IPS-18c (cell line): ENCODE measurements around the gene TRIAP1.
"Not testable (repeated sequence)": the region's sequence is repeated elsewhere in the genome, so short reads cannot be mapped to it uniquely, and the experiment has no call there.

ENCODE experiments used
- H3K4me3 ChIP-seq: 2 replicates; pipeline ENCODE4 v1.7.0; 2013; ENCODE audit warnings: low read depth, mild to moderate bottlenecking, low read length, moderate library complexity; ENCODE audit not compliant: insufficient read depth
- H3K9me3 ChIP-seq: one replicate; pipeline ENCODE4 v1.6.1; 2013; ENCODE audit warnings: mild to moderate bottlenecking, low read length, moderate library complexity; ENCODE audit not compliant: control insufficient read depth, insufficient read depth

The TRIAP1 gene

DNA sequence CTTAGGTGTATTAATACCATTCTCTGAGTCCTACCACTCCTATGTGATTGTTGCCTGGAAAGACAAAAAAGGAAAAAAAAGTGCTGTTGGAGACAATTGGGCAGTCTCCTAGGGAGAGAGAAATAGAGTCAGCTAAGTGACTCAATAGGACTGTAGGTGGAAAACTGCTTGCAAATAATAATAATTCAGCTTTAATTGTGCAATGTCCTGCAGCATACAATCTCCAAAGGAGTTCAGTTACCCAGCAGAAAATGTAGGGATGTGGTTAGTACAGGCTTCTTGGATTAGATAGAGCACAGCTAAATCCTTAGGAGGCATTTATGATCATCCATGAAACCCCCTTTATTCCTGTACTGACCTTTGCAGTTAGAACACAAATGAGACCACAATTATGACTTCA is 26.3 kb upstream of the TRIAP1 start:
- H3K9me3 ChIP-seq: peaks cover 4% of the 10 kb centered on the region
- H3K4me3 ChIP-seq: no peak overlapping the region

DNA sequence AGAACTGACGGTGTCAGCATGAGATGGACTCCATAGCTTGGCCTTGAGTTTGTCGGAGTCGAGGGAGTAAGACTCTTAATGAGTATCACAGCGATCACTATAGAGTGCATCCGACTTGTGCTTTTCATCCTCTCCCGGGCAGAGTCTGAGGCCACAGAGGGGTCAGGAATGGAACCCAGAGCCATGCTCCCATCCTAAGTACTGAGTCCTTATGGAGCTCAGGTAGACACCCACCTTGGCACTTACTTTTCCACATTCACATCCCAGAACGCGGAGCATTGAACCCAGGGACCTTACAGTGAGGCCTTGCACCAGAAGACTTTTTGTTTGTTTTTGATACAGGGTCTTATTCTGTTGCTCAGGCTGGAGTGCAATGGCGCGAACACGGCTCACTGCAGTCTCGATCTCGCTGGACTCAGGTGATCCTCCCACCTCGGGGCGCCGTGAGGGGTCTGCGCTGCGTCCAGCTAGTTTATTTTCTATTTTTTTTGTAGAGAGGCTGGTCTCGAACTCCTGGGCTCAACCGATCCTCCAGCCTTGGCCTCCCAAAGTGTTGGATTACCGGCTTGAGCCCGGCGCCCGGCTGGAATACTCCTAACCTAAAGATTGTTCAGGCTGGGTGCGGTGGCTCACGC is 24.1 kb upstream of the TRIAP1 start:
- Histone ChIP-seq H3K9me3 (no peaks in the 10 kb centered on the region), H3K4me3 (peak overlapping the region; percentile 98; the same call in 1 of the 2 replicates)

GRCh38 chr12:120469450-120470149 is 23.4 kb upstream of the TRIAP1 start, which contains the start of gene SRSF9:
SRSF9 (minus strand) TSS chr12:120469748; CDS start chr12:120469609, 139 bp downstream.
- Histone ChIP-seq H3K9me3 (no peaks in the 10 kb centered on the region), H3K4me3 (peak within 1 kb of the TSS; percentile 98)

DNA sequence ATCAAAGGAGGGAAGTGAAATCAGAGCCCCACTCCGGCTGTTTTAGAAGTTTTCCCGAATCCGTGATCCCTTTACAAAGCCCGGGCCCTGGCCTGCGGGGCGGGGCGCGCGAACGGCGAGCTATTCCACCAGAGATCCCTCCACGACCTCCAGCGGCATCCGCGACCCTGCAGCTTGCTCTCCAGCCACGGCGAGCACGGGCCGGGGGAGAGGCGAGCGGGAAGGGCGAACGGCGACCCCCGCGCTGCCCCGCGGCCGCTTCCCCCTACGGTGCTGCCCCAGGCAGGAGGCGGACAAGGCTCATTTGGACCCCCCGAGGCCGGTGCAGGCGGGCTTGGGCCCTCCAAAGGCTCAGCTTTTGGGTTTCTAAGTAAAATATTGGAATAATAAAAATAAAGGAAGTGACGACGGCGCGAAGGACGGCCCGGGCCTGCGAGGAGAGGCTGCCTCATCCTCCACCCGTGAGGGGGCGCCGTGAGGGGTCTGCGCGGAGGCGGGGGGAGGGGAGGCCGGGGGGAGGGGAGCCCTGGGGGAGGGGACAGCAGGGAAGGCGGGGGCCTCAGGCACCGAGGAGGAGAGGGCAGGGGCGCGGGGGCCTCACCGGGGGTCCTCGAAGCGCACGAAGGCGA is 22.8 kb upstream of the TRIAP1 start:
- Histone ChIP-seq H3K9me3 (no peaks in the 10 kb centered on the region), H3K4me3 (peak overlapping the region; percentile 98)

DNA sequence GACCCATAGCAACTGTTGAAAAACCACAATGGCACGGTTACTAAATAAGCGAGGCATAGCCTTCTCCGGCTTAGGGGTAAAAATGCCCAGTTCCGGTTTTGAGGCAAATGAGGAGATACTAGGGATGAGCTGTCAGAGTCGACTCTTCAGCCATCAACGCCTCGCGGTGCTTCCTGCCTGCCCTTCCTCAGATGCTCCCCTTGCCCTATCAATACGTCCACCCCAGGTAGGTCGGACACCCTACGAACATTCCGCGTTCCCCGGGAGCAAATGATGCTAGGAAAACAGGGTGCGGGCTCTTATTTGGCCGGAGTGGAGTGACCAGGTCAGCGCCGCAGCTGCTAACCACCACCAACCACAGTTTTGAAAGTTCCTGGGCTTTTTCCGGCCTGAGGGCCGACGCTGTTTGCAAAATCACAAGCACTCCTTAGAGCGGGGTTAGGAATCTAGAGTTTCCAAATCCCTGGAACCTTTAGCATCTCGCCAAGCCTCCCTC is 22.2 kb upstream of the TRIAP1 start:
- Histone ChIP-seq H3K9me3 (no peaks in the 10 kb centered on the region), H3K4me3 (peak overlapping the region; percentile 98)

DNA sequence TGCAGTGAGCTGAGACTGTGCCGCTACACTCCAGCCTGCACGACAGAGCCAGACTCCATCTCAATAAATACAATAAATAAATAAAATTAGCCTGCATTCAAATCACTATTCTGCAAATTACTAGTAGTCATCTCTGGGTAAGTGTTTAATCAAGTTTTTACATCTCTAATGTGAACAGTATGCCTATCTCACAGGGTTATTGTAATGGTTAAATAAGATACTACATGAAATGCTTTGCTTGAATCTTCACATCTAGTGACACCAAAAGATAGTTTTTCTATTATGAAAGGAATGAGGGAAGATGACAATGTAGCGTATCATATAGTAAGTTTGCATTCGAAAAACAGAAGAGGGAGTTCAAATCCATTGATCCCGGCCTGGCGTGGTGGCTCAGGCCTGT is 21.3 kb upstream of the TRIAP1 start:
- Histone ChIP-seq H3K9me3 (peaks cover 2% of the 10 kb centered on the region), H3K4me3 (no peak overlapping the region)

DNA sequence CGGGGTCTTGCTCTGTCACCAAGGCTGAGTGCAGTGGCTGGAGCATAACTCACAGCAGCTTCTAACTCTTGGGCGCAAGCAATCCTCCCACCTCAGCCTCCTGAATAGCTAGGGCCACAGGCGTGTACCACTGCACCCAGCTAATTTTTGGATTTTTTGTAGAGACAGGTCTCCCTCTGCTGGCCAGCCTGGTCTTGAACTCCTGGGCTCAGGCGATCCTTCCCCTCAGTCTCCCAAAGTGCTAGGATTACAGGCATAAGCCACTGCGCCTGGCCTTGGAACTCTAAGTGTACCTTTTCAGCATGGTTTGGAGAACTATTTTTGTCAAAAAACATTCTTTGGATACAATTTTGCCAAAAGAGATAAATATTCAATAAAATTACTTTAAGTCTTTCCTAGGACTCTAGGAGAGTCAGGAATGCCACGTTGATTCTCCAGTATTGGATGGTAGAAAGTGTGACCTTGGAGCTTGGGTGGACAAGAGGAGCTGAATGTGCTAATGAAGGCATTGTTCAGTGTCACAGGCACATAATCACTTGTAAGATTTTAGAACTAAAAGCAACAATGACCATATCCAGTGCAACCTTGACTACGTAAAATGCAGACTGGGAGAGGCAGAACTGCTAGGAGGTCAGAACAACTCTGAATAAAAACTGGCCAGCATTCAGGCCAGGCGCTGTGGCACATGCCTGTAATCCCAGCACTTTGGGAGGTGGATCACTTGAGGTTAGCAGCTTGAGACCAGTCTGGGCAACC is 20.6 kb upstream of the TRIAP1 start:
- H3K9me3 ChIP-seq: peaks cover 2% of the 10 kb centered on the region
- no peak overlapping the region for H3K4me3 ChIP-seq

DNA sequence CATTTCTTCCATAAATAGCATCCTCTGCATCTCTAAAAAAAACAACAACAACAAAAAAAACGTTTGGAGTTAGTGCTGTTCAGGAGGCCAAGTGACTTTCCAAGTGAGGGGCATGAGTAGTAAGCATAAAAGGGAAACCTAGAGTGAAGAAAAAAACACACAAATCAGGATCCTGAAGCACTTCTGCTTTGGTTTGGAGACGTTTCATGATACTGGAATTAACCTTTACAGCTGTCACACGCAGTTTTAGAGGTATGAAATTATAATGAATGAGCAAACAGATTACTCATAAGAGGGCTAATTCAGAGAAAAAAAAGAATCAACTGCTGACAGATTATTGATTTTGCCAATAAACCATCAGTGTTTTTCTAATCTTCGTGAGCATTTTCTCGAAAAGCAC is 19.6 kb upstream of the TRIAP1 start:
- H3K4me3 ChIP-seq: no peak overlapping the region
- H3K9me3 ChIP-seq: peaks cover 2% of the 10 kb centered on the region

DNA sequence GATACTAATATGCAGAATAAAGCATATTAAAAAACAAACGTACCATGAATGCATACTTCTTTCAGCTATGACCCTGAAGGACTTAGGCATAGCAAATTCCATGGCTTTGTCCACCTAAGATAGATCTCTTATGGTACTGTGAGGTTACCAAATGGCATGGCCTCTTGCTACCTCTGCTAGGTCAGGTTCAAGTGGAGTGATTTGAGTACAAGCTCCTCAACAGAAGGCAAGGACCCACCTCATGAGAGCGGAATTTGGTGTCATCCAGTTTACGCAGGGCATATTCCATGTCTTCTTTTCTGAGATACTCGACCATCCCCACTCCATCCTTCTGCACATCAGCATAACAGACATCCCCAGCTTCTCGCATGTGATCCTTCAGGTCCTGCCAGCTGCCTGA is 17.5 kb upstream of the TRIAP1 start:
- peaks cover 2% of the 10 kb centered on the region for H3K9me3 ChIP-seq
- H3K4me3 ChIP-seq: no peak overlapping the region

DNA sequence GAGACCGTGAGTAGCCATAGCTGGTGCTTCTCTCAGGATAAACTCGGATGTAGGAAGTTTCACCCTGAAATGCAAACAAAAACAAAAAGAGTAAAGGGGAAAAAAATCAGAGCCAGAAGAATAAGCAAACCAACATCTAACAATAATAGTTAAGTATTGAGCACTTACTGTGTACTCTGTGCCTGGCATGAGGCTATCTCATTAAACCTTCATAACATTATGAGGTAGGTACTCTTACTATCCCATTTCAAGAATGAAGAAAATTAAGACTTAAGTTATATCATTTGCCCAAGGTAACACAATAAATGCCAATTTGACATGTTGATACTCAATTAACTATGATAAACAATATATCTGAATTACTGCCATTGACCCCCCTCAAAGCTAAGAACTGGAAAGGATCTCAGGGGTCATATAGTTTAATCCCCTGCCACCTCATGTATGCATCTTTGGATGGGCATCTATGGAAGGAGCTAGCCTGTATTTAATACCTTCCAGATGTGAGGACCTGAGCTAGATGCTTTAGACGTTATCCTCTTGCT is 16.0 kb upstream of the TRIAP1 start:
- H3K4me3 ChIP-seq: no peak overlapping the region
- peaks cover 2% of the 10 kb centered on the region for H3K9me3 ChIP-seq

GRCh38 chr12:120460157-120460556 is 14.0 kb upstream of the TRIAP1 start:
- H3K4me3 ChIP-seq: no peak overlapping the region
- H3K9me3 ChIP-seq: peaks cover 2% of the 10 kb centered on the region

DNA sequence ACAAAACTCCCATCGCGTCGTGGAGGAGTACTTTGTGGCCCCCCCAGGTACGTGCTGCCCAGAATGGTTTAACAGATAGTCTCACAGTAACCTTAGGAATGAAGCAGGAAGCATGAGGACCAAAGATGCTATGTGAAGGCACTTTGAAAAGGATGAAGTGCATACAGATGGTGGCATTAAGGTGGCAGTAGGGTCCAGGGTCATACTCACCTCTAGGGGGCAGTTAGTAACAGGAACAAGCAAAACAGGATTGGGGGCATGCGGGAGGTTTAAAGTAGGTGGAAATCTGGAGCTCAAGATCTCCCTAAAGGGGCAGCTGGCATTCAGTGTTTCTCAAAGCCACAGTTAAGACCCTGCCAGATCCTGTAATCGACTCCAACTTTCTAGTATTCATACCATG is 10.9 kb upstream of the TRIAP1 start:
- H3K9me3 ChIP-seq: no peaks in the 10 kb centered on the region
- no peak overlapping the region for H3K4me3 ChIP-seq

DNA sequence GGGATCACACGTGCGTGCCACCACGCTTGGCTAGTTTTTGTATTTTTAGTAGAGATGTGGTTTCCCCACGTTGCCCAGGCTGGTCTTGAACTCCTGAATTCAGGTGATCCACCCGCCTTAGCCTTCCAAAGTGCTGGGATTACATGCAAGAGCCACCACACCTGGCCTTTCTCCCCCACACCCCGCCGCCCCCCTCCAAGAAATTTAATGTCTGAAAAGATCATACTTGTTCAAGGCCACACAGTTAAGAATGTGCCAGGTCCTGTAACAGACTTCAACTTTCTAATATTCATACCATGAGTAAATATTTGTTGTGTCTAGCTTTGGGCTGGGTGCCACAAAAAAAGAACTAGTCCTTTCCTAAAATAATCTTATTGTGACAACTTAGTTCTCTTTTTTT is 9.1 kb upstream of the TRIAP1 start:
- Histone ChIP-seq H3K4me3 (no peak overlapping the region), H3K9me3 (no peaks in the 10 kb centered on the region)

DNA sequence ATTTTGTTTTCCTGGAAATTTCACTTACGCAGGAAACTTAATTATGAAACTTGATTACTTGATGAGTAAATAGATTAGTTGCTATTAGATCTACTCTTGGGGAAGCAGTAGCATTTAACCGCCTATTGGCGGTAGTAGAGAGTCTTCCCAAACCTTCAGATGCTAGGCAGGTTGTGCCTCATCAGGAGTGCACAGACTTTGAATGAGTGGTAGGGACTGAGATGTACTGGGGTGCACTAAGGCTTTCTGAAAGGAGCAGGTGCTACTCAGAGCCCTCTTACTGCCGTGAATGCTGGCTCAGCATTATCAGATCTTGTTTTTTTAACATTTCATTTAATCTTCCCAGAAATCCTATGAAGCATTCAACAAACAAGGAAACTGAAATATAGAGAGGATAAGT is 7.8 kb upstream of the TRIAP1 start:
- no peak overlapping the region for H3K4me3 ChIP-seq
- H3K9me3 ChIP-seq: no peaks in the 10 kb centered on the region

DNA sequence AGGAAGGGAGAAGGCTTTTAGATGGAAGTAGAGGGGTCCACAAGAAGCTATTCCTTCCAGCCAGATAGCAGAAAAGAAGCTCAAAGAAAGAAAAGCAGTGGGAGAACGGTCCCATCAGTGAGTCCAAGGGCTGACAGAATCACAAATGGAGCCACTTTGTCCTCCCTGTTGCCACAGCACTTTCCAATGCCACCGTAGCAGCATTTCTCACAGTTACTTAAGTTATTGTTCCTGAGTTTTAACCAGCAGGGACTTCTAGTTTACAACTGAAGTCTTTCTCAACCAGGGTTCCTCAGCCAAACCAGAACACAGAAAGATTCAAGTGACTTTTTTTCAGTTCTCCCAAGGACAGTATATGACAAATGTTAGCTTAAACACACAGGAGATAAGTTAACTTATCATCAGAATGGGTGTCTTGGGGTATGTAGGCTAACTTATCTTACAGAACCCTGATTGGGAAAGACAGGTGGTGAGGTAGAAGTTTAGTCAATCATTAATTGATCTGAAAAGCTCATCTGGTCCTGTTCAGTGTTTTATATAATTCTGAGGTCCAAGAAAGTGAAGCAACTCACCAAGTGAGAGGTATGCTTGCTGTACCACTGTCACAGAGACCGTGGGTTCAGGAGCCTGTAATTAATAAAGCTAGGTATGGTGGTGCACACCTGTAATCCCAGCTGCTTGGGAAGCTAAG is 7.0 kb upstream of the TRIAP1 start:
- Histone ChIP-seq H3K4me3 (no peak overlapping the region), H3K9me3 (no peaks in the 10 kb centered on the region)

DNA sequence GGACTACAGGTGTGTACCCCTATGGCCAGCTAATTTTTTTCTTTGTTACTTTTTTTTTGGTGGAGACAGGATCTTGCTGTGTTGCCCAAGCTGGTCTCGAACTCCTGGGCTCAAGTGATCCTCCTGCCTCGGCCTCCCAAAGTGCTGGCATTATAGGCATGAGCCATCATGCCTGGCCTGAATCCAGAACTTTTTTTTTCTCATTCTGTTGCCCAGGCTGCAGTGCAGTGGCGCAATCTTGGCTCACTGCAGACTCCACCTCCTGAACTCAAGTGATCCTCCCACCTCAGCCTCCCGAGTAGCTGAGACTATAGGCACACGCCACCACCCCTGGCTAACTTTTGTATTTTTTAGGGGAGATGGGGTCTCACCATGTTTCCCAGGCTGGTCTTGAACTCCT is 6.3 kb upstream of the TRIAP1 start:
- not testable (repeated sequence) for H3K4me3 ChIP-seq, H3K9me3 ChIP-seq

DNA sequence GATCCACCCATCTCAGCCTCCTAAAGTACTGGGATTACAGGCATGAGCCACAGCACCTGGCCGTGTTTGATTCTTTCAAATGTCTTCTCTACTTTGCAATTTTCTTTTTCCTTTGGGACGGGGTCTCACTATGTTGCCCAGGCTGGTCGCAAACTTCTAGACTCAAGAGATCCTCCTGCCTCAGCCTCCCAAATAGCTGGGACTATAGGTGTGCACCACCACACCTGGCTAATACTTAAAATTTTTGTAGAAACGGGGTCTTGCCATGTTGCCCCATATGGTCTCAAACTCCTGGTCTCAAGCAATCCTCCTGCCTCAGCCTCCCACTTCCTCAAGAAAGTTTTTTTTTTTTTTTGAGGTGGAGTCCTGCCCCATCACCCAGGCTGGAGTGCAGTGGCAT is 1.8 kb upstream of the TRIAP1 start:
- Histone ChIP-seq H3K9me3 (no peaks in the 10 kb centered on the region), H3K4me3 (no peak overlapping the region)
